ENCODE measurements around the gene IDH3B.

DNA sequence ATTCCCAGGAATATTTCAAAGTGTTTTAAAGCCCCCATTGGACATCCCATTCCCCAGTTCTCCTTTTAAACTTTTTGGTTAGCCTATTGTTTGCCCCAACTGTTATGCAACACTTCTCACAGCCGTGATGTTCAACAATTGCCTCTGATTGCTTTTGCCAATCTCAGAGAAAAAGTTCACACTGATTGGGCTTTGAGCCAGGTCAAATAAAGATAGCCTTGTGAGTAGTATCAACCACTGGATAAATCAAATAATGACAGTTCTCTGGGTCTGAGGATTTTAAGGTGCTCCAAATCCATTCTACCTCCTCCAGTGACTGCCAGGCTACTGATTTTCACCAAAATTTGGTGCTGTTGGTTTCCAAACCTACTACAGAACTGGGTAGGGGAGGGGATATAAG is 30.6 kb downstream of the IDH3B start:
- TF ChIP-seq EZH2 (IDR thresholded peaks at IDR 0.05; ENCODE audit: low read length, unreplicated experiment) (no peak), CTCF (conservative IDR thresholded peaks at IDR 0.05; ENCODE audit: low read depth, low read length) (no peak)

Measured in PC-3 (cell line).